ENCODE data around the gene ALDH9A1. TPM values are rescaled to one million over a fixed set of nuclear protein-coding genes. Genes with fewer than 3 reads are reported as not detected.
"Not testable (repeated sequence)": the region's sequence is repeated elsewhere in the genome, so short reads cannot be mapped to it uniquely, and the experiment has no call there.

The ALDH9A1 gene
- total RNA-seq, 1 donor from 2014 or later: 35.8 TPM

DNA sequence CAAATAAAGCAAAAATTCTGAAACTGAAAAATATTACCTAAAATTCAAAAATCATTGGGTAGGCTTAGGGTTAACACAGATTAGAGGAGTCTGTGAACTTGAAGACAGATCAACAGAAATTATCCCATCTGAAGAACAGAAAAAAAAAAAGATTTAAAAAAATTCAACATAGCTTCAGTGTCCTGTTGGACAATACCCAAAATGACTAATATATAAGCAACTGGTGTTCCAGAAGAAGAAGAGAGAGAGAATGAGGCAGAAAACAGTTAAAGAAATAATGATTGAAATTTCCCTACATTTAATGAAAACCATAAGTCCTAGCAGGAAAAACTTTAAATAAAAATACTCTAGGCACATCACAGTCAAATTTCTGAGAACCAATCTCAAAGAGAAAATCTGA, 38.8 kb upstream of the ALDH9A1 start:
- peaks cover 36% of the 10 kb centered on the region for H3K4me1 Mint-ChIP-seq
- no peaks in the 10 kb centered on the region for H3K9me3 Mint-ChIP-seq
- H3K27me3 Mint-ChIP-seq: no peaks in the 10 kb centered on the region
- DNase-seq (no peak), ATAC-seq (ENCODE audit: low read depth) (no peak)
- peaks cover 61% of the 10 kb centered on the region for H3K36me3 Mint-ChIP-seq (ENCODE audit: low read depth)
- ChIA-PET CTCF (no interaction called here), POLR2A (no interaction called here)
- no peak overlapping the region for H3K27ac Mint-ChIP-seq
- intact Hi-C loops (cut with micrococcal nuclease): no loop called here
- no peak overlapping the region for H3K4me3 Mint-ChIP-seq
- TF ChIP-seq, protein P1, sequence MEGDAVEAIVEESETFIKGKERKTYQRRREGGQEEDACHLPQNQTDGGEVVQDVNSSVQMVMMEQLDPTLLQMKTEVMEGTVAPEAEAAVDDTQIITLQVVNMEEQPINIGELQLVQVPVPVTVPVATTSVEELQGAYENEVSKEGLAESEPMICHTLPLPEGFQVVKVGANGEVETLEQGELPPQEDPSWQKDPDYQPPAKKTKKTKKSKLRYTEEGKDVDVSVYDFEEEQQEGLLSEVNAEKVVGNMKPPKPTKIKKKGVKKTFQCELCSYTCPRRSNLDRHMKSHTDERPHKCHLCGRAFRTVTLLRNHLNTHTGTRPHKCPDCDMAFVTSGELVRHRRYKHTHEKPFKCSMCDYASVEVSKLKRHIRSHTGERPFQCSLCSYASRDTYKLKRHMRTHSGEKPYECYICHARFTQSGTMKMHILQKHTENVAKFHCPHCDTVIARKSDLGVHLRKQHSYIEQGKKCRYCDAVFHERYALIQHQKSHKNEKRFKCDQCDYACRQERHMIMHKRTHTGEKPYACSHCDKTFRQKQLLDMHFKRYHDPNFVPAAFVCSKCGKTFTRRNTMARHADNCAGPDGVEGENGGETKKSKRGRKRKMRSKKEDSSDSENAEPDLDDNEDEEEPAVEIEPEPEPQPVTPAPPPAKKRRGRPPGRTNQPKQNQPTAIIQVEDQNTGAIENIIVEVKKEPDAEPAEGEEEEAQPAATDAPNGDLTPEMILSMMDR (IDR thresholded peaks at IDR 0.05): no peak

DNA sequence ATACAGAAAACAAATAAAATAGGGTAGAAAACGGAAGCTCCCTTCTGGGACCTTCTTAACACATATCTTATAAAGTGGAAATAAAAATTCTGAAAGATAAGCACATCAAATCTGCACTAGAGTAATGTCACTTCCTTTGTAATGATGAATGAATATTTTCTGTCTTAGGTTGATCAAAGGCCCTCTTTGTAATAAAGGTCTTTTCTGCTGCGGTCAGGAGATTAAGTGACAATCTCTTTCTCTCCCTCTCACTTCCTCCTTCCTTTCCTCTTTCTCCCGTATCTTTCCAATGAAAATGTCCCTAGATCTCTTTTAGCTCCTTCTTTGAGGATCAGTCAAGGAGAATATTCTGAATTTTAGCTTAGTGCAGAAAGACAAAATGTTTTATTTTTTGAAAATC, 36.5 kb upstream of the ALDH9A1 start:
- POLR2A ChIA-PET: no interaction called here

DNA sequence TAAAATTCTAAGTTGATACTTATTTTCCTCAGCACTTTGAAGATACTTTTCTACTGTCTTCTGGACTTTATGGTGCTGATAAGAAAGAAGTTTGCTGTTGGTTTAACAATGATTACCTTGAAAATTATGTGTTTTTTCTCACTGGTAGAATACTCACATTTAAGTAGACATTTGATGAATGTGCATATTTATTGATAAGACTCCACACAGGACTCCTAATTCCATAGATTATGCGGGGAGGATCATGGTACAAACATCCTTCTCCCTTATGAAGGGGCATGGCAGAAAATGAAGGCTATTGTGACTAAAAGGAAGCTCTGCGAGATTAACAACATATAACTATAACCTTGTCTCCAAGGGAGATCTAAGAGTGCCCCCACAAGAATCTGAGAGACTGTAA, 28.5 kb upstream of the ALDH9A1 start:
- CTCF ChIA-PET: no interaction called here
- TF ChIP-seq, protein P1 (IDR thresholded peaks at IDR 0.05): no peak
- ATAC-seq (ENCODE audit: low read depth) (no peak), DNase-seq (no peak)
- H3K4me3 Mint-ChIP-seq: no peak overlapping the region
- POLR2A ChIA-PET: no interaction called here
- intact Hi-C loops (cut with micrococcal nuclease): no loop called here
- H3K27me3 Mint-ChIP-seq: no peaks in the 10 kb centered on the region
- H3K4me1 Mint-ChIP-seq: no peaks in the 10 kb centered on the region
- H3K9me3 Mint-ChIP-seq: no peaks in the 10 kb centered on the region
- no peak overlapping the region for H3K27ac Mint-ChIP-seq
- peaks cover 33% of the 10 kb centered on the region for H3K36me3 Mint-ChIP-seq (ENCODE audit: low read depth)

More for the DNA sequence above, 36.5 kb upstream of the ALDH9A1 start:
- H3K27me3 Mint-ChIP-seq: no peaks in the 10 kb centered on the region
- H3K27ac Mint-ChIP-seq: no peak overlapping the region
- H3K9me3 Mint-ChIP-seq: no peaks in the 10 kb centered on the region
- peaks cover 48% of the 10 kb centered on the region for H3K36me3 Mint-ChIP-seq (ENCODE audit: low read depth)
- no peak for DNase-seq
- peaks cover 36% of the 10 kb centered on the region for H3K4me1 Mint-ChIP-seq
- no peak for ATAC-seq (ENCODE audit: low read depth)
- TF ChIP-seq, protein P1 (IDR thresholded peaks at IDR 0.05): no peak
- CTCF ChIA-PET: interaction anchor here (0.7 kb wide), 1 partner anchor 35 kb away, joined by 3 read pairs; no protein-coding TSS in a partner anchor
- intact Hi-C loops (cut with micrococcal nuclease): no loop called here
- H3K4me3 Mint-ChIP-seq: no peak overlapping the region

DNA sequence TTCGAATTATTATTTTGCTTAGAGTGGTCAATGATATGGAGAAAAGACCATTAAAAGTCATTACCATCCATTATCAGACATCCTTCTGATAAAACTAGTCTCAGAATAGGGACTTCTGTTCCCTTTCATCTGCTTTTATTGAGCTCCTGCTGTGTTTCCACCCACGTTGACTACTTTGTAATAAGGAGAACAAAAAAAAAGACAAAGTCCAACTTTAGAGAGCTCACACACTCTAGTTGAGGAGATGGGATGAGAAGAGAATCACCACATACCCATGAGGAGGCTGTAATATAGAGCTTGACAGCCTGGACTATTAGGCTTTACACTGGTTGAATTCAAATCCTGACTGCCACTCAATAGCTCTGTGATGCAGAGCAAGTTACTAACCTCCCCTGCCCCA, 27.8 kb upstream of the ALDH9A1 start:
- intact Hi-C loops (cut with micrococcal nuclease): no loop called here
- Mint-ChIP-seq H3K27ac (no peak overlapping the region), H3K9me3 (no peaks in the 10 kb centered on the region), H3K27me3 (no peaks in the 10 kb centered on the region), H3K4me1 (no peaks in the 10 kb centered on the region), H3K4me3 (no peak overlapping the region), H3K36me3 (ENCODE audit: low read depth) (peaks cover 33% of the 10 kb centered on the region)
- POLR2A ChIA-PET: no interaction called here
- CTCF ChIA-PET: no interaction called here
- TF ChIP-seq, protein P1 (IDR thresholded peaks at IDR 0.05): no peak
- DNase-seq: no peak
- no peak for ATAC-seq (ENCODE audit: low read depth)

DNA sequence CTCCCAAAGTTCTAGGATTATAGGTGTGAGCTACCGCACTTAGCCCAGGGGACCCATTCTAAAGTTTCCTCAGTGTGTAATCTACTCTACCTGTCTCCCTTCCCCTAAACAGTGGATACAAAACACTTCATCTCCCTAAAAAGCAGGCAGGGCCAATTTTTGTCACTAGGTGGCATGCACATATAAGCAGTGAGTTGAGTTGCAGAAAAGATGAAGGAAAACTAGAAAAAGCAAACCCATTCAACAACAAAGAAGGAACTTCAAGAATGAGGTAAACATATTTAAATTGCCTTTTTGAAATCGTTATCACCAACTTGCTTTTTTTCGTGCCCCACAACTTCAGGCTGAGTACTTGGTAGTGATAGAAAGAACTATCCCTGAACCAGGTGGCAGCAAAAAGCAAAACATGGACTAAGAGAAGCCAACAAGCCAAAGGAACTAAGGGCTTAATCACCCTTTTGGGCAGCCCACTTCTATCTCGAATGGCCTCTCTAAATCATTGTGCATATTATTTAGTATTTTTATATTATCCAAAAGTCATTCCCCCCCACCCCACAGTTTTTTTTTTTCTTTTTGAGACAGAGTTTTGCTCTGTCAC, 19.7 kb upstream of the ALDH9A1 start:
- ChIA-PET POLR2A (no interaction called here), CTCF (interaction anchor here (0.7 to 1.7 kb wide), 3 partner anchors 153 to 197 kb away, joined by 3 to 4 read pairs (median 3); no protein-coding TSS in a partner anchor)
- ATAC-seq (ENCODE audit: low read depth): peak; percentile 31
- Mint-ChIP-seq H3K36me3 (ENCODE audit: low read depth) (no peaks in the 10 kb centered on the region), H3K4me3 (no peak overlapping the region), H3K4me1 (no peaks in the 10 kb centered on the region), H3K27me3 (no peaks in the 10 kb centered on the region), H3K27ac (no peak overlapping the region), H3K9me3 (no peaks in the 10 kb centered on the region)
- intact Hi-C loops (cut with micrococcal nuclease): loop anchor here (1.0 to 2.0 kb wide), 2 partner anchors 196 to 761 kb away; no protein-coding TSS in a partner anchor
- DNase-seq: no peak
- TF ChIP-seq, protein P1 (IDR thresholded peaks at IDR 0.05): no peak

DNA sequence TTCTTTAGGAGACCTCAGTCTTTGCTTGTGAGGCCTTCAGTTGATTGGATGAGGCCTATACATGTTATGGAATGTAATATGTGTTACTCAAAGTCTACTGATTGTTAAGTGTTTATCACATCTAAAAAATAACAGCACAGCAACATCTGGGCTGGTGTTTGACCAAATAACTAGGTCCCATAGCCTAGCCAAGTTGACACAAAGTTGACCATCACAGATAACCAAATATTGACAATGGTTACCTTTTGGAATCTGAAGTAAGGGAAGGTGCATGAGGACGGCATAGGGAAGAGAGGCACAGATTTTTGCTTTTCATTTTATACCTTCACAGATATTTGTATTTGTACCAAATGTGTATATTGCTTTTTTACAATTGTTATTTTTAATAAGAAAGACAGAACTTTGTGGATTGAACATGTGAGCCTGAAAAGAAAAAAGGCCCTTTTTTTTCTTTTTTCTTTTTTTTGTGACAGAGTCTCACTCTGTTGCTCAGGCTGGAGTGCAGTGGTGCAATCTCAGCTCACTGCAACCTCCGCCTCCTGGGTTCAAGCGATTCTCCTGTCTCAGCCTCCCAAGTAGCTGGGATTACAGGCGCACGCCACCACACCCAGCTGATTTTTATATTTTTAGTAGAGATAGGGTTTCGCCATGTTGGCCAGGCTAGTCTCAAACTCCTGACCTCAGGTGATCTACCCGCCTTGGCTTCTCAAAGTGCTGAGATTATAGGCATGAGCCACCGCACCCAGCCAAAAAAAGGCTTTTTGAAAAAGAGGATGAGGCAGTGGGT, 18.1 kb upstream of the ALDH9A1 start:
- intact Hi-C loops (cut with micrococcal nuclease); H3K27me3 Mint-ChIP-seq; POLR2A ChIA-PET; H3K4me1 Mint-ChIP-seq; DNase-seq; ATAC-seq (ENCODE audit: low read depth); H3K36me3 Mint-ChIP-seq (ENCODE audit: low read depth); H3K4me3 Mint-ChIP-seq; H3K27ac Mint-ChIP-seq; H3K9me3 Mint-ChIP-seq: not testable (repeated sequence)
- CTCF ChIA-PET: interaction anchor here (1.1 kb wide), 1 partner anchor 198 kb away, joined by 3 read pairs; no protein-coding TSS in a partner anchor
